Thyroid gland (tissue), 4 donors: ENCODE results near the gene GAD1. TPM values are rescaled to one million over a fixed set of nuclear protein-coding genes. Genes with fewer than 3 reads are reported as not detected.

Experiments used
- DNase-seq, 2 donors: peaks; one replicate each; pipeline ENCODE4 v3.0.0-alpha.2; 2019
- H3K27ac ChIP-seq, 3 donors: fragments of 200-600 bp; sonication (generic); 1 replicate in 2 of 3; 2 replicates in 1 of 3; pipeline ENCODE4 v1.5.1; 2016 to 2019; ENCODE audit warnings: mild to moderate bottlenecking in 1 of 3, moderate library complexity in 1 of 3
- H3K27me3 ChIP-seq: fragments of 200-600 bp; sonication (generic); one replicate; pipeline ENCODE4 v1.5.1; 2019
- H3K36me3 ChIP-seq, 2 donors: fragments of 200-600 bp; sonication (generic); one replicate each; pipeline ENCODE4 v1.5.1; 2016 to 2019
- H3K4me1 ChIP-seq, 2 donors: fragments of 200-600 bp; sonication (generic); one replicate each; pipeline ENCODE4 v1.5.1; 2017 to 2019
- H3K4me3 ChIP-seq, 3 donors: fragments of 200-600 bp; sonication (generic); replicated peaks in 1 of 3; 1 replicate in 2 of 3; 2 replicates in 1 of 3; pipeline ENCODE4 v1.5.1; 2016; ENCODE audit warnings: mild to moderate bottlenecking in 1 of 3
- H3K9me3 ChIP-seq: fragments of 200-600 bp; sonication (generic); one replicate; pipeline ENCODE4 v1.5.1; 2017
- POLR2A ChIP-seq, 2 donors: fragments of 450-650 bp; IDR thresholded peaks; one replicate each; pipeline ENCODE4 v1.6.1; 2017; ENCODE audit warnings: antibody characterized with exemption in 2 of 2, mild to moderate bottlenecking in 2 of 2, moderate library complexity in 1 of 2
- WGBS, 2 donors: methylation state at CpG; one replicate each; pipeline ENCODE4 v1.1.5; 2017; 5-methylcytosine and 5-hydroxymethylcytosine counted together
- intact Hi-C: fragments of 100-400 bp; cut with DNase I; formaldehyde crosslinking; loops from one replicate; pipeline ENCODE4 v1.15.1; 2023
- total RNA-seq, 4 donors: library from RNA; depleted of rRNA; stranded (reverse); fragments of >200 nt; gene quantifications; one replicate each; pipeline ENCODE4 v1.2.3, GENCODE V29; 2016
- TF ChIP-seq, protein P1 (sequence below), 6 experiments: fragments of 200-600 bp in 3 of 6; fragments of 450-650 bp in 3 of 6; sonication (generic) in 3 of 6; IDR thresholded peaks; one replicate each; pipeline ENCODE4 v1.5.1; 2016 to 2019; ENCODE audit warnings: antibody characterized with exemption in 6 of 6, mild to moderate bottlenecking in 2 of 6, inconsistent platforms in 1 of 6, moderate library complexity in 1 of 6

GAD1 gene
- total RNA-seq, 4 donors from 2014 or later, result 0.11 to 0.94 (median 0.46) TPM

DNA sequence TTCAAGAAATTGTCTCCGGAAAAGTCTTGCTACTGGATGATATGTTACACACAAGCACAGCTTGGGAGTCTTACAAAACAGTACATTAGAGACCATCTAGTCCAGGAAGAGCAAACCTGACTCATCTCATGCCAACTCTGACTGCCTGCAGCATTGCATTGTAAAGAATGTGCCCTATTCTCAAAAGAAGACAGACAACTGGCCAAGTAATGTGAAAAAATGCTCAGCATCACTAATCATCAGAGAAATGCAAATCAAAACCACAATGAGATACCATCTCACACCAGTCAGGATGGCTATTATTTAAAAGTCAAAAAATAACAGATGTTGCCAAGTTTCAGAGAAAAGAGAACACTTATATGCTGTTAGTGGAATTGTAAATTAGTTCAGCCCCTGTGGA lies 69.7 kb downstream of the GAD1 start:
- Histone ChIP-seq H3K4me1 (no peaks in the 10 kb centered on the region), H3K27me3 (no peaks in the 10 kb centered on the region), H3K9me3 (no peaks in the 10 kb centered on the region), H3K4me3 (no peak overlapping the region), H3K27ac (no peak overlapping the region), H3K36me3 (no peaks in the 10 kb centered on the region)
- no peak for TF ChIP-seq POLR2A (IDR thresholded peaks at IDR 0.05)
- TF ChIP-seq, protein P1, sequence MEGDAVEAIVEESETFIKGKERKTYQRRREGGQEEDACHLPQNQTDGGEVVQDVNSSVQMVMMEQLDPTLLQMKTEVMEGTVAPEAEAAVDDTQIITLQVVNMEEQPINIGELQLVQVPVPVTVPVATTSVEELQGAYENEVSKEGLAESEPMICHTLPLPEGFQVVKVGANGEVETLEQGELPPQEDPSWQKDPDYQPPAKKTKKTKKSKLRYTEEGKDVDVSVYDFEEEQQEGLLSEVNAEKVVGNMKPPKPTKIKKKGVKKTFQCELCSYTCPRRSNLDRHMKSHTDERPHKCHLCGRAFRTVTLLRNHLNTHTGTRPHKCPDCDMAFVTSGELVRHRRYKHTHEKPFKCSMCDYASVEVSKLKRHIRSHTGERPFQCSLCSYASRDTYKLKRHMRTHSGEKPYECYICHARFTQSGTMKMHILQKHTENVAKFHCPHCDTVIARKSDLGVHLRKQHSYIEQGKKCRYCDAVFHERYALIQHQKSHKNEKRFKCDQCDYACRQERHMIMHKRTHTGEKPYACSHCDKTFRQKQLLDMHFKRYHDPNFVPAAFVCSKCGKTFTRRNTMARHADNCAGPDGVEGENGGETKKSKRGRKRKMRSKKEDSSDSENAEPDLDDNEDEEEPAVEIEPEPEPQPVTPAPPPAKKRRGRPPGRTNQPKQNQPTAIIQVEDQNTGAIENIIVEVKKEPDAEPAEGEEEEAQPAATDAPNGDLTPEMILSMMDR (IDR thresholded peaks at IDR 0.05), result no peak
- 85 to 94% methylated on average over 1 of the region's 1 CpG for WGBS, 2 donors
- no peak for DNase-seq
- intact Hi-C loops, result no loop called here

- Histone ChIP-seq H3K36me3 (no peaks in the 10 kb centered on the region), H3K4me3 (no peak overlapping the region), H3K9me3 (no peaks in the 10 kb centered on the region), H3K27me3 (no peaks in the 10 kb centered on the region), H3K27ac (no peak overlapping the region), H3K4me1 (no peaks in the 10 kb centered on the region)
- intact Hi-C loops, result no loop called here
- no peak for DNase-seq
- TF ChIP-seq, protein P1 (IDR thresholded peaks at IDR 0.05), result no peak
- TF ChIP-seq POLR2A (IDR thresholded peaks at IDR 0.05), result no peak
Measured at GRCh38 chr2:170887496-170887895, 70.8 kb downstream of the GAD1 start.

DNA sequence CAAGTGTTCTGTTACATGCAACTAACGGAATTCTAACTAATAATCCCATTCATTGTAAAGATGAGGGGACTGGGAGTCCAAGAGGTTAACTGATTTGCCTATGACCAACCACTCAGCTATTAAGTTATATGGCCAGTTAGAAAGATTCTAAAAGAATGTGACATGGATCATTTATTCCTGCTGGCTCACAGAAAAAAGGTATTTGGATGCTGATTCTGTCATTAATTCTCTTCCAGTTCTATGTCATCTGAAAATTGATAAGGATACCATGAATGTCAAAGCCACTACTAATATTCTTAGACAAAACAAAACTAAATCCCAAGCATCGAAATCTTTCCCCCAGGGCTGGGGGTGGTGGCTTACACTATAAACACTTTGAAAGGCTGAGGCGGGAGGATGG lies 71.2 kb downstream of the GAD1 start:
- H3K4me1 ChIP-seq, result no peaks in the 10 kb centered on the region
- no peaks in the 10 kb centered on the region for H3K9me3 ChIP-seq
- TF ChIP-seq, protein P1 (IDR thresholded peaks at IDR 0.05), result no peak
- TF ChIP-seq POLR2A (IDR thresholded peaks at IDR 0.05), result no peak
- H3K27me3 ChIP-seq, result no peaks in the 10 kb centered on the region
- DNase-seq, result no peak
- H3K4me3 ChIP-seq, result no peak overlapping the region
- intact Hi-C loops, result no loop called here
- no peak overlapping the region for H3K27ac ChIP-seq
- H3K36me3 ChIP-seq, result no peaks in the 10 kb centered on the region
- 62 to 76% methylated on average over 3 of the region's 3 CpGs for WGBS, 2 donors

DNA sequence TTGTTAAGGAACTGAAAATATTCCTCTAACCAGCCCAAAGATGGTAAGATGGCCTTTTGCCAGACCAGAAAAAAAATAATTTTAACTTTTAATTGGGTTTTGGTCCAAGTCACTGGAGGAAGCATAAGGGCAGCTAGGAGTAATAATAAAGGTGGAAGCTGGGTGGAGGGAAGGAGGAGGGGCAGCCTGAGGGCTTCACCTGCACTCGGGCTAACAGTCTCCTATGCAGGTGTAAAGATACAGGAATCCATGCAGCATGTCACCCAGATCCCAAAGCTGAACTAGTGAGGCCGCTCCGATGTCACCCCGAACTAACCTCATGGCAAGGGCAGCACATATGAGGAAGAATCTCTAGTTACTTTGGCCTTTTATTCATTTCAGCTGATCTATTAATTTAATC lies 75.2 kb downstream of the GAD1 start:
- no peak for DNase-seq
- no peaks in the 10 kb centered on the region for H3K27me3 ChIP-seq
- TF ChIP-seq, protein P1 (IDR thresholded peaks at IDR 0.05), result no peak
- no peak for TF ChIP-seq POLR2A (IDR thresholded peaks at IDR 0.05)
- no peaks in the 10 kb centered on the region for H3K36me3 ChIP-seq
- 88 to 92% methylated on average over 4 of the region's 4 CpGs for WGBS, 2 donors
- H3K27ac ChIP-seq, result no peak overlapping the region
- H3K4me3 ChIP-seq, result no peak overlapping the region
- peaks cover 0 to 9% of the 10 kb centered on the region in 2 donors for H3K4me1 ChIP-seq
- no peaks in the 10 kb centered on the region for H3K9me3 ChIP-seq
- intact Hi-C loops, result no loop called here

DNA sequence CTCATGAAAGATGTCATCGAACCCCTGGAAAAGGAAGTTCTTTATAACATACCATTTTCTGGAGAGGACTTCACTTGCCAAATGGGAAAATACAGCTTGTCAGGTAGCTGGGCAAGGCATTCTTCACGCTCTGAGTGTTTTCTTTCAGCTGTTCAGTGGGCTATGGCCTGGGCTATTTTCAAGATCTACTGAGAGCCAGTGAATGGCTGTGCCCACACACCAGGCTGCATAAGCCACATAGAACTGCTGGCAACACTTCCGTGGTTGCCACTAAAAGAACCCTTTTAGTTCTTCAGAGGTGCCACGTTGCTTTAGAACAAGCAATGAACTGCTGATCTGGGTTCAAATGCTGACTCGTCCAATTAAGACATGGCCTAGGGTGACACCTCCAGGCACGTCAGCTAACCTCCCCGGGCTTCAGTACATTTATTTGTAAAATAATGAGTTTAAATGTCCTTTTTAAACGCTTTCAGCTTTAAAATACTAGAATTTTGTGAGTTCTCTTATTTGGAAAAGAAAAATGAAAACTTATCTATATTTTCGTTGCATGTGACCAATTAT lies 75.8 kb downstream of the GAD1 start:
- Histone ChIP-seq H3K4me3 (no peak overlapping the region), H3K4me1 (peaks cover 0 to 9% of the 10 kb centered on the region in 2 donors), H3K36me3 (no peaks in the 10 kb centered on the region), H3K27ac (no peak overlapping the region), H3K27me3 (no peaks in the 10 kb centered on the region), H3K9me3 (no peaks in the 10 kb centered on the region)
- 81 to 83% methylated on average over 9 of the region's 9 CpGs for WGBS, 2 donors
- DNase-seq, result peak in 1 of 2 donors; percentile 21
- intact Hi-C loops, result no loop called here
- TF ChIP-seq POLR2A (IDR thresholded peaks at IDR 0.05), result no peak
- TF ChIP-seq, protein P1 (IDR thresholded peaks at IDR 0.05), result no peak
